T-helper 2 cell treated with Interferon-gamma antibody and Interleukin-4, amounts not matched to agents 5 μg/mL and 100 μg/mL, for 36 hours (primary cell): ENCODE measurements around the gene KCNIP3.
"Not testable (repeated sequence)": the region's sequence is repeated elsewhere in the genome, so short reads cannot be mapped to it uniquely, and the experiment has no call there.

Source experiments
- DNase-seq: peaks from one replicate; pipeline ENCODE4 v3.0.0; 2021; ENCODE audit warnings: low spot score
- H3K27ac Mint-ChIP-seq: one replicate; pipeline ENCODE4 v1.8.0; 2021; ENCODE audit warnings: mild to moderate bottlenecking, mixed read lengths
- H3K27me3 Mint-ChIP-seq: one replicate; pipeline ENCODE4 v1.8.0; 2021; ENCODE audit warnings: low read depth, mixed read lengths
- H3K36me3 Mint-ChIP-seq: one replicate; pipeline ENCODE4 v1.8.0; 2021; ENCODE audit warnings: low read depth, mixed read lengths
- H3K4me1 Mint-ChIP-seq: one replicate; pipeline ENCODE4 v1.8.0; 2021; ENCODE audit warnings: low read depth, mixed read lengths
- H3K4me3 Mint-ChIP-seq: one replicate; pipeline ENCODE4 v1.8.0; 2022; ENCODE audit warnings: mild to moderate bottlenecking, moderate library complexity, mixed read lengths
- H3K9me3 Mint-ChIP-seq: one replicate; pipeline ENCODE4 v1.8.0; 2021; ENCODE audit warnings: mixed read lengths

Gene KCNIP3

GRCh38 chr2:95372845-95373244 lies 75.7 kb downstream of the KCNIP3 start:
- no peak overlapping the region for H3K27ac Mint-ChIP-seq
- H3K4me3 Mint-ChIP-seq, result no peak overlapping the region
- H3K4me1 Mint-ChIP-seq, result no peaks in the 10 kb centered on the region
- DNase-seq, result no peak
- H3K36me3 Mint-ChIP-seq, result no peaks in the 10 kb centered on the region
- H3K27me3 Mint-ChIP-seq, result peaks cover 5% of the 10 kb centered on the region
- H3K9me3 Mint-ChIP-seq, result no peaks in the 10 kb centered on the region

GRCh38 chr2:95374029-95374428 lies 76.9 kb downstream of the KCNIP3 start:
- no peaks in the 10 kb centered on the region for H3K36me3 Mint-ChIP-seq
- H3K4me3 Mint-ChIP-seq, result no peak overlapping the region

GRCh38 chr2:95374451-95374920 lies 77.3 kb downstream of the KCNIP3 start:
- Mint-ChIP-seq H3K36me3 (no peaks in the 10 kb centered on the region), H3K27ac (no peak overlapping the region), H3K4me3 (no peak overlapping the region), H3K9me3 (no peaks in the 10 kb centered on the region), H3K27me3 (peaks cover 5% of the 10 kb centered on the region), H3K4me1 (no peaks in the 10 kb centered on the region)
- DNase-seq, result no peak

More at GRCh38 chr2:95374029-95374428, 76.9 kb downstream of the KCNIP3 start:
- DNase-seq, result no peak
- H3K27ac Mint-ChIP-seq, result no peak overlapping the region
- peaks cover 5% of the 10 kb centered on the region for H3K27me3 Mint-ChIP-seq
- no peaks in the 10 kb centered on the region for H3K4me1 Mint-ChIP-seq
- no peaks in the 10 kb centered on the region for H3K9me3 Mint-ChIP-seq

GRCh38 chr2:95374921-95375471 lies 77.8 kb downstream of the KCNIP3 start:
- no peak for DNase-seq
- H3K36me3 Mint-ChIP-seq, result no peaks in the 10 kb centered on the region
- no peak overlapping the region for H3K4me3 Mint-ChIP-seq
- peaks cover 5% of the 10 kb centered on the region for H3K27me3 Mint-ChIP-seq
- H3K4me1 Mint-ChIP-seq, result no peaks in the 10 kb centered on the region
- no peaks in the 10 kb centered on the region for H3K9me3 Mint-ChIP-seq
- no peak overlapping the region for H3K27ac Mint-ChIP-seq

GRCh38 chr2:95375532-95376150 lies 78.5 kb downstream of the KCNIP3 start:
- no peaks in the 10 kb centered on the region for H3K9me3 Mint-ChIP-seq
- no peak overlapping the region for H3K27ac Mint-ChIP-seq
- peaks cover 5% of the 10 kb centered on the region for H3K27me3 Mint-ChIP-seq
- no peak for DNase-seq
- H3K4me3 Mint-ChIP-seq, result no peak overlapping the region
- no peaks in the 10 kb centered on the region for H3K36me3 Mint-ChIP-seq
- H3K4me1 Mint-ChIP-seq, result no peaks in the 10 kb centered on the region

- Mint-ChIP-seq H3K4me3 (no peak overlapping the region), H3K36me3 (no peaks in the 10 kb centered on the region), H3K4me1 (no peaks in the 10 kb centered on the region), H3K27me3 (peaks cover 5% of the 10 kb centered on the region), H3K27ac (no peak overlapping the region), H3K9me3 (no peaks in the 10 kb centered on the region)
- no peak for DNase-seq
Observed at GRCh38 chr2:95376311-95377215, 79.4 kb downstream of the KCNIP3 start.

GRCh38 chr2:95377216-95378123 lies 80.3 kb downstream of the KCNIP3 start:
- no peaks in the 10 kb centered on the region for H3K36me3 Mint-ChIP-seq
- no peaks in the 10 kb centered on the region for H3K4me1 Mint-ChIP-seq
- no peak for DNase-seq

GRCh38 chr2:95378281-95378680 lies 81.1 kb downstream of the KCNIP3 start:
- DNase-seq, H3K4me1 Mint-ChIP-seq, H3K27me3 Mint-ChIP-seq, H3K4me3 Mint-ChIP-seq, H3K36me3 Mint-ChIP-seq, H3K27ac Mint-ChIP-seq, H3K9me3 Mint-ChIP-seq: not testable (repeated sequence)

More at GRCh38 chr2:95377216-95378123, 80.3 kb downstream of the KCNIP3 start:
- no peak overlapping the region for H3K27ac Mint-ChIP-seq
- H3K4me3 Mint-ChIP-seq, result no peak overlapping the region
- H3K9me3 Mint-ChIP-seq, result no peaks in the 10 kb centered on the region
- H3K27me3 Mint-ChIP-seq, result peaks cover 1% of the 10 kb centered on the region

GRCh38 chr2:95379371-95379831 lies 82.3 kb downstream of the KCNIP3 start:
- no peak overlapping the region for H3K4me3 Mint-ChIP-seq
- no peak overlapping the region for H3K27ac Mint-ChIP-seq
- H3K27me3 Mint-ChIP-seq, result no peaks in the 10 kb centered on the region
- H3K36me3 Mint-ChIP-seq, result no peaks in the 10 kb centered on the region
- H3K4me1 Mint-ChIP-seq, result no peaks in the 10 kb centered on the region
- DNase-seq, result no peak
- H3K9me3 Mint-ChIP-seq, result no peaks in the 10 kb centered on the region

- Mint-ChIP-seq H3K4me1 (no peaks in the 10 kb centered on the region), H3K27ac (no peak overlapping the region), H3K9me3 (no peaks in the 10 kb centered on the region), H3K36me3 (no peaks in the 10 kb centered on the region), H3K27me3 (no peaks in the 10 kb centered on the region), H3K4me3 (no peak overlapping the region)
- DNase-seq, result no peak
Observed at GRCh38 chr2:95380280-95380679, 83.1 kb downstream of the KCNIP3 start.

GRCh38 chr2:95380731-95381130 lies 83.6 kb downstream of the KCNIP3 start:
- Mint-ChIP-seq H3K36me3 (no peaks in the 10 kb centered on the region), H3K9me3 (no peaks in the 10 kb centered on the region)

GRCh38 chr2:95381212-95382191 lies 84.4 kb downstream of the KCNIP3 start:
- H3K4me3 Mint-ChIP-seq, result no peak overlapping the region
- DNase-seq, result no peak
- H3K9me3 Mint-ChIP-seq, result no peaks in the 10 kb centered on the region
- no peak overlapping the region for H3K27ac Mint-ChIP-seq
- H3K27me3 Mint-ChIP-seq, result no peaks in the 10 kb centered on the region
- H3K4me1 Mint-ChIP-seq, result no peaks in the 10 kb centered on the region
- H3K36me3 Mint-ChIP-seq, result no peaks in the 10 kb centered on the region

More at GRCh38 chr2:95380731-95381130, 83.6 kb downstream of the KCNIP3 start:
- no peak overlapping the region for H3K27ac Mint-ChIP-seq
- no peak for DNase-seq
- no peak overlapping the region for H3K4me3 Mint-ChIP-seq
- no peaks in the 10 kb centered on the region for H3K27me3 Mint-ChIP-seq
- H3K4me1 Mint-ChIP-seq, result no peaks in the 10 kb centered on the region
